ENCODE results near the gene HEXB.
"Not testable (repeated sequence)": the region's sequence is repeated elsewhere in the genome, so short reads cannot be mapped to it uniquely, and the experiment has no call there.

GRCh38 chr5:74748742-74749141, 63.7 kb downstream of the HEXB start:
- TF ChIP-seq CTCF (IDR thresholded peaks at IDR 0.05; ENCODE audit: low read length); EZH2 (IDR thresholded peaks at IDR 0.05; ENCODE audit: borderline replicate concordance, low read length): not testable (repeated sequence)

Measured in OCI-LY1 (cell line).